ENCODE data around the gene PHF21B.
"Not testable (repeated sequence)": the region's sequence is repeated elsewhere in the genome, so short reads cannot be mapped to it uniquely, and the experiment has no call there.

PHF21B gene

DNA sequence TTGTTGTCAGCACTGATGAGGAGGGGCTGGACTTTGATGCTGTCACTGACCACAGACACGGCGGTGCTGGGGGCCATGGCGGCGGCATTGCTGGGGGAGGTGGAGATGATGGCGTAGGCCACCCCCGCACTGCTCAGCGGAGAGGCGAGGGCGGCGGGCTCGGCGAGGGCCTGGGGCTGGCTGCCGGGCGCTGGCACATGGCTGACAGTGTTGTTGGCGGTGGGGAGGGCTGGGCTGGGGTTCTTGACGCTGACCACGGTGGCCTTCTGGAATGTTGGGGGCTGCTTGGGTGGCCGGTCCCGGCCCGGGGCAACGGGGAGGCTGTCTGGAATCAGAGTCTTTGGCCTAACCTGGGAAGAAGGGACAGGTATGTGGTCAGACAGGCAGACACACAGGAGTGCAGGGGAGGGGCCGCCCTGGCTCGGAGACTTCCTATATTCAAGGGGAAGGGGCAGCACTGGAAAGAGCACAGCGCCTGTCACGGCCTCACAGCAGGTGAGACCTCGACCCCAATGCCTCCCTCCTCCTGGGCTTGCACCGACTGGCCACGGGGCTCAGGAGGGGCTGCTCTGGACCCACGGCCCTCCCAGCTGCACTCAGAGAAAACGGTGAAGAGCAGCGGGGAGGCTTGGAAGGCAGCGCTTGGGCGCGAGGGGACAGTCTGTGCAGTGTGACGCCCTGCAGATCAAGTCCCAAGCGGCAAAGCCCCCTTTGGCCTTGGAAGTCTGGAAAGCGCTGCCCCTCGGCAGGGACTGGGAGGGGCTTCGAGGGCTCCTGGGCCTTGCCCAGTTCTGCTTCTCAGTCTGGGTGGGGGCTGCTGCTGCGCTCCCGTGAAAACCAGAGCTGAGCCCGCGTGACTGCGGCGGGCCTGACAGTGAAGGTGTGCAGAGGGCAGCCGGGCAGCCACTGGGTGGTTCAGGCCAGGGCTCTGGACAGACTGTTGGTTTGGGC is 93.2 kb downstream of the PHF21B start:
- DNase-seq: no peak

DNA sequence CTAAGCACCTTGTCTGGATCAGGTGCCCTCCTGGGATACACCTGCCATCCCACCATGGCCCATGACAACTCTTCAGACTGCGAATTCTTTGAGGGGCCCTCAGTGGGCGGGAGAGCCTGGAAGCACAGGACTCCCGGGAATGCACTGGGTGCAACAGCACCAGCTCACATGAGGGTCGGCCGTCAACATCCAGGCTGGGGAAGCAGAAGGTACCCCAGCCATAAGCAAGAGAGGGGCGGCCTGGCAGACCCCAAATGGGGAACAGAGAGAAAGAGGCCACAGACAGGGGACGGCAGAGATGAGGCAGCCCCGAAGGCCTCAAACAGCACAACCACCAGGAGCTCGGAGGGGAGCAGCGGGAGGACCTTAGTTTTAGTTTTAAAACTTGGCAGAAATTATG is 94.4 kb downstream of the PHF21B start:
- DNase-seq: no peak

DNA sequence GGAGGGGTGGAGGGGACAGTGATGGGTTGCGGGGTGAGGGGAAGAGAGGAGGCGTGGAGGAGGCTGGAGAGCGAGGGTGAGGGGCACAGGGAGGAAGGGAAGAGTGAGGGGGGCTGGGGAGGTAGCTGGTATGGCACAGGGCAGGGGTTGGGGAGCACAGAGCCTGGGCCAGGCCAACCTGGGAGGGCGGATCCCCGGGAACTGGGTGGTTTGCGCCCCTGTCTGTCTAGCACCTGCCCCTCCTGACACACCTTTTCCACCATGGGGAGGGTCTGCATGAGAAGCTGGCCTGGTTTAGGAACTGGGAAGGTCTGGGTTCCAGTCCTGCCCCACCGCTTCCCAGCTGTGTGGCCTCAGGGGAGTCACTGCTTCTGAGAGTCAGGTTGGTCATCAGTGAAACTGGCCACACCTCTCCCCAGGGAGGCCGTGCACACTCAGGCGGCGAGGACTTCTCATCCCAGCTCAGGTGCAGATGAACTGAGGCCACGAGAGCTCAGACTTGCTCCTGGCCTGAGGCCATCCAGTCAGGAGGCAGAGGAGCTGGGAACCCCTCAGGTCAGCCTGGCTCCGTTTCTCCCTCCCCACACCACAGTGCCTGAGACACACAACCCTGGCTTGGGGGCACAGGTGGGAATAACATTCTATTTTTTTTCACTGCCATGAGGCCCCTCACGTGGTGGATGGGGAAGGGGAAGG is 95.6 kb downstream of the PHF21B start:
- DNase-seq: no peak

DNA sequence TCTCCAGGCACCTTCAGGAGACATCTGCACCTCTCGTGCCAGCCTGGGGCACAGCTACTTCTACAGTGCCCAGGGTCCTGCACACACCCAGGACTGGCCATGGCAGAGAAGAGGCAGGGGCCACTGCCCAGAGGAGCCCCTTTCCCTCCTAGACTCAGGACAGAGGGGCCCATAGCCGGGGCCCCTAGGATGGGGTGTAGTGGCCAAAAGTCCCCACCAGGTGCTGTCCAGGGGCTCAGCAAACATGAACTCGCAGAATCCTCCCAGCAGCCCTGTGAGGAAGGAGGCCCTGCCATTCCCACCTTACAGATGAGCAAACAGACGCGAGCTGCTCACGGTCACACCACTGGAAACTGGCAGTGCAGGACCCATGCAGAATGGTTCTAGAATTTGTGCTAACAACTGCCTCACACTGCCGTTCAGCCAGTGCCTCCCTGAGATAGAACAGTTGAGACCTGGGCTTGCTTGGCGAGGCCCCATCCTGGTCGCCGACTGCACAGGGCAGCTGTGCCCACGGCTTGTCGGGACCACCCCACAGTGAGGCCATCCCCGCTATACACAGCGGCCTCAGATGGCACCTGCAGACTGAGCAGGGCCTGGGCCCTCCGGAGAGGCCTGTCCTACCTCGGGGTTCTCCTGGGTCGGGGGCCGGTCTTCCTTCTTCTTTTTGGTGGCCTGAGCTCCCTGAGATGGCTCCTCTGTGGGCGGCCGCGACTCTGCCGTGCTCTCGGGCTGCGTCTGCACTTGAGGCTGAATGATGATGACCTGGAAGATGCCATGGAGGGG is 96.4 kb downstream of the PHF21B start:
- no peak for DNase-seq

GRCh38 chr22:44909241-44909640 is 100.6 kb downstream of the PHF21B start:
- no peak for DNase-seq

DNA sequence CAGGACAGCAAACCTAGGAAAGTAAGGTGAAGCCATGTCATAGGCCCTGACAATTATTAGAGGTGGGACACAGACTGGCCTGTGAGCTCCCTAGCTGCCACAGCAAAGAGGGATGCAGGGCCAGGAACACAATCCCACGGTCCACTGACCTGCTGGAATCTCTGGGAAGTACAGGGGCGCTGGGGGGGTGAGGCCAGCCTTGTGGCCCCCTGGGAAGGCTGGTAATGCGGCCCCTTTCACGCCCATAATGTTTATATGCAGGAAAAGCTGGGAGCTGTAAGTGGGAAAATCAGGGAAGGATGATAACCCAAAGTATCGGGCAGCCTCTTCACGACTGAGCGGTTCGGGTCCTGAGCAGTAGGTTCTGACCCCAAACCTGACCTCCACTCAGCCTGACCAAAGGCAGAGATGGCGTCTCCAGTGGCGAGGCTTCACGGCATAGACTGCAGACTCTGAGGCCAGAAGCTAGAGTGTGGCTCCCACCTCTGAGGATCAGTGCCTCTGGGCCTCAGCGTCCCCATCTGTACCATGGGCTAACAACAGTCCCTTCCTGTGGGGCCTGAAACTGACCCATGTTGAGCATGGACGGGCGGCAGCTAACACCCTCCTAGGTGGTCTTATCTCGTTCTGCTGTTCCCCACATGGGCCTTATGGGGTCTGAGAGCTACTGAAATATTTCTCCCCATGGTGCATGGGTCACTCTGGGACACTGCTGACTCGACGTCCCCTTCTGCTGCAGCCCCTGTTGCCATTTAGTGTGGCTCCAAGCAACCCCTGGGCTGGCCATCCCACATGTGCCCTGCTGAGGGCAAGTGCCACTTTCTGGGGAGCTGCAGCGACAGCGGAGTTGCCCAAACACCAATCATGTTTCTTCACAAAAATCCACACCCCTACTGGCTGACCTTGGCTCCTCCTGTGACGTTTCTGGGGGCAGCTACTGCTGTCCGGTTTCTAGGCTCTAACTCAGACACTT is 101.8 kb downstream of the PHF21B start:
- DNase-seq: no peak

DNA sequence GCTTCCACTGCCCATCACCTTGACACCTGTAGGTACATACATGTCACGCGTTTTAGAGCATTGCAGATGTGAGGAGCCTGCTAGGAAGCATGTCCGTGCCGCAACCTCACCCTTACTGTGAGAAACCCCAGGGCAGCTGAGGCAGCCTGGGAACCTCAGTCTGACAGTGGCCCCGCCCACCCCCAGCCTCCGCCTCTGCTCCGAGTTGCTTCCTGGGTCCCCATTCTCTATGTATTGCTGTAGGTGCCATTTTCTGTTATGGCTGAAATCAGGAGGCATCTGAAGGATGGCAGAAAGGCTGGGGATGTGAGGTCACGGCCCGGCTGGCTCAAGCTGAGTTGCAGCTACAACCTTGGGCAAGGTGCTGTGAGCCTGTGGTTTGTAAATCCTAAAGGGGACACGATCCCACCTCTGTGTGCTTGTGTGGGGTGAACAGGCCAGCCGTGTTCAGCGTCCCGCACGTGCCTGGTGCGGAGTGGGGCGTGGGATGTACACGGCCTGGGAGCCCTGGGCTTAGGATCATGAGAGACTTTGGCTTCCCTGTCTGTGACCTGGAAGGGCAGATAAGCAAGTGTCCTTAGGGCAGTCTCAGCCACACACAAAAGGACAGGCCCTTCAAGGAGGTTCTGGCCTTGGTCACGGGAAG is 102.7 kb downstream of the PHF21B start:
- DNase-seq: no peak

DNA sequence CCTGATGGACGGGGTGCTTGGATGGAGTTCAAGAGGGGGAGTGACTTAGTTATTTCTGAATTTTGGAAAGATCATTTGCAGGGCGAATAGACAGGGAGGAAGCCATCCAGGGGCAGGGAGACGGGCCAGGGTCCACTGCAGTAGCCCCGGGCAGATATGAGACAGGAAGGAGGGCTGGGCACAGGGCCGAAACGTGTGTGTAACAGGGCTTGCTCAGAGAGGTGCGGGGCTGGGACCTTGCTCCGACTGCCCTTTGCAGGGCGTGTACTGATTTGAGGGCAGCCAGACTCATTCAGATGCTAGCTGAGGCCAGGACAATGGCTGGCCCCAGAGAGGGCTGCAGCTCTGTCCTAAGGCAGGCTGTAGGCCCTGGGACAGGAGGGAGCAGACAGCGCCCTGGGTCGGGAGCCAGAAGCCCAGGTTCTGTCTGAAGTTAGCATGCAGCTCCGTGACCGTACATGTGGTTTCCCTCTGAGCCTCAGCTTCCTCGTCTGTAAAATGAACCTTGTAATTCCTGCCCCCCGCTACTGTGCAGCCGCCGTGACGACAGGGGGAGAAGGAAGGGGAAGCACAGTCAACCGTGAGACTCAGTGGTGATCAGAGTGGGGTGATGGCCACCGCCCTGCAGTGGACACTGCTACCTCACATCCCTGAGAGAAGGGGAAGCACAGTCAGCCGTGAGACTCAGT is 103.4 kb downstream of the PHF21B start:
- no peak for DNase-seq

DNA sequence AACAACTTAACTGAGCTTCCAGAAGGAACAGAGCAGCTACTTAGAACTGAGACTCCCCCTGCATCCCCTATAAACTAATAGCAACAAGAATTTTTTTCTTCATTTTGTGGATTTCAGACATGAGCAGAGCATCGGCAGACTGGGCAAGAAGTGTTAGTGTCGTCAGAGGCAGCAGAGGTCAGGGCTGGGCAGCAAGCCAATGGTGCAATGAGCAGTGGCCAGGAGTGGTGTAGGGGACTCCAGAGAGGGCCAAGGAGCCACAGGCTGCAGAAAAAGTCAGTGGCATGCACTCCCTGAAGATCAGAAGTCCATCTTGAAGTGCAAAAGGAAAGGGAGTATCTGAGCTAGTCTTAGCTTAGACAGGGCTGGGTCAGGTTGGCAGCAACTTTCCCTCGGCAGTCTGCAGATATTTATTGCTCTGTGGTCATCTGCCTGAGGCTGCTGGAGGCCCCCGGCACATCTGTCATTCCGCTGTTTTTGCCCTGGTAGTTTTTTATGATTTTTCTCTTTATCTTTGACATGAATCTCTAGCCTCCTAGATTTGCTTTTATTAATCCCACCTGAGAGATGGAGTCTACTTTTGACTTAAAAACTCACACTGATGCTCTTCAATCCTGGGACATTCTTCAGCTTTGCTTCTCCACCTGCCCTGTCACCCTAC is 105.2 kb downstream of the PHF21B start:
- not testable (repeated sequence) for DNase-seq

- not testable (repeated sequence) for DNase-seq
Observed at GRCh38 chr22:44903164-44903563, 106.6 kb downstream of the PHF21B start.

- no peak for DNase-seq
Observed at GRCh38 chr22:44901301-44901700, 108.5 kb downstream of the PHF21B start.

DNA sequence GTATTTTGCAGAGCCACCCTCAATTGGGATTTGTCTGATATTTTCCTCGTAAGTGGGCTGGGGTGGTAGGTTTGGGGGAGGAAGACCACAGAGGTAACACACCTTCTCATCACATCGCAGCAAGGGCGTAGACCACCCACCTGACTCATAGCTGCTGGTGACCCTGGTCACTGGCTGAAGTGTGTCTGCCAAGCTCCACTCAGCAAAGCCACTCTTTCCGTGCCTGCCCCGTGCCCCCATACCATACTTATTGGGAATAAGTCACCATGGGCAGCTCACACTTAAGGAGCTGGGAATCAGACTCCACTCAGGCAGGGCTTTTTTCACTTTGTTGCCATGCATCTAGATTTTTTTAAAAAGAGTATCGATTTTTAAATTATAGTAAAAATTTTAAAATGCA is 111.6 kb downstream of the PHF21B start:
- DNase-seq: no peak

GRCh38 chr22:44895296-44896055 is 114.3 kb downstream of the PHF21B start:
- no peak for DNase-seq

DNA sequence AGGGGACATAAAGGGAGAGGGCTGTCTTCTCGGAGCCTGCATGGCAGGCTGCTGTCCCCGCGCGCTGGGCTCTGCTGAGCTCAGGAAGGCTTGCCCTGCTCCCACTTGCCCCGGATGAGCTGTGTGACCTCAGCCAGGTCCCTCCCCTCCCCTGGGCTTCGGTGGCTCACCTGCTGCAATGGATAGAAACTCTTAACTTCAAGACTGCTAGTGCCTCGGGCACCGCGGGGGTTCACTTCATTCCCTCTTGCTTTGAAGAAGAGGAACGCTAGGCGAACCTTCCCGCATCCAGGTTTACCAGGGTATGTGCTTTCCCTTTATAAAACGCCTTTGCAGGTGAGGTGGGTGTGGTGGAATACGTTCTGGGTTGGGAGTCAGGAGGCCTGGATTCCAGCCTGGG is 115.0 kb downstream of the PHF21B start:
- DNase-seq: no peak

- no peak for DNase-seq
Observed at GRCh38 chr22:44894321-44894720, 115.5 kb downstream of the PHF21B start.

- no peak for DNase-seq
Observed at GRCh38 chr22:44893731-44894080, 116.1 kb downstream of the PHF21B start.

- DNase-seq: no peak
Observed at GRCh38 chr22:44892803-44893730, 116.7 kb downstream of the PHF21B start.

- no peak for DNase-seq
Observed at GRCh38 chr22:44892243-44892642, 117.6 kb downstream of the PHF21B start.

DNA sequence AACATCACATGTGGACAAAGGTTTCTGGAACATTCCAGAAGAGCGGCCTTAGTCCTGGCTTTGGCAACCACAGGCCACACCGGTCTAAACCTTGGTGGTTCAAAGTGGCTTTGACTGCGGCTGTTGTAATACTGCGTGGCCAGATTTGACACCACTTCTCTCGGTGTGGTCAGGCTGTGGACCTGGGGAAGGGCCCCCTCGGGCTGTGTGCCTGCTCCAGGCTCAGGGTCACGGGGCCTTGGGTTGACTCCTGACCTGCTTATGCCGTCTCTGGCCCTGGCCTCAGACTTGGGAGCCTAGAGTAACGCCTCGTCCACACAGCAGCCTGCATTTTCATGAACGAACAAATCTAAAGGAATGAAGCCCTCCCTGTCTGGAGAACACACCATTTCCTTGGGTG is 118.0 kb downstream of the PHF21B start:
- no peak for DNase-seq
